Large intestine (tissue), 3 donors: ENCODE measurements around the gene RERG. TPM values are rescaled to one million over a fixed set of nuclear protein-coding genes. Genes with fewer than 3 reads are reported as not detected.

Experiments used
- DNase-seq, 2 donors: peaks; one replicate each; pipeline versions ENCODE4 v3.0.0 to v3.0.0-alpha.2; 2013
- H3K27ac ChIP-seq: one replicate; pipeline ENCODE4 v1.5.1; 2013; ENCODE audit warnings: low read length
- H3K27me3 ChIP-seq: 2 replicates; pipeline ENCODE4 v1.6.1; 2013; ENCODE audit warnings: low read length; ENCODE audit not compliant: control insufficient read depth, insufficient read depth
- H3K36me3 ChIP-seq: 2 replicates; pipeline ENCODE4 v1.6.1; 2013; ENCODE audit warnings: low read length; ENCODE audit not compliant: control insufficient read depth, insufficient read depth
- H3K4me1 ChIP-seq: one replicate; pipeline ENCODE4 v1.6.1; 2013; ENCODE audit warnings: low read length; ENCODE audit not compliant: control insufficient read depth, insufficient read depth
- H3K4me3 ChIP-seq: one replicate; pipeline ENCODE4 v1.5.1; 2013; ENCODE audit warnings: low read length
- H3K9me3 ChIP-seq: one replicate; pipeline ENCODE4 v1.6.1; 2013; ENCODE audit warnings: mild to moderate bottlenecking, low read depth, low read length, moderate library complexity; ENCODE audit not compliant: control insufficient read depth
- WGBS: methylation state at CpG from one replicate; pipeline ENCODE4 v1.1.5; 2013; ENCODE audit warnings: low lambda C conversion rate; ENCODE audit not compliant: insufficient coverage; 5-methylcytosine and 5-hydroxymethylcytosine counted together
- polyA plus RNA-seq: library from polyadenylated mRNA; unstranded; fragments of 120-200 nt; gene quantifications from one replicate; pipeline ENCODE4 v1.2.1, GENCODE V29; 2013

Gene RERG
- polyA plus RNA-seq, 1 donor, result 6.8 TPM

DNA sequence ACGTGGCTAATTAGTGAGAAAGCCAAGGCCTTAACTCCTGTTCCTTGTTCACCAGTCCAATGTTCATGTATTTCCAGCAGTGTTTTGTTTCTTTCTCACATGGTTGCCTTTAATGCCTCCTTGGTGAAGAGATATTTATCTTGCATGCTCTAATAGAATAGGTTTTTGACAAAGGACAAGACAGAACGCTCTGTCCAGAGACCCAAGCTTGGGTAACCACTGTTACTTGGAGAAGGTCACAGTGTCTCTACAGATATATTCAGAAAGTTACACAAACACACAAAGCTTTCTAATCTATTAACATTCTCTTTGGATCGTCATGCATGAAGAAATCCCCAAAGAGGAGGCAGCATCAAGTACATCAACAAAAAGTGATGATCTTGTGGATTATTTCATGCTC is 33.1 kb downstream of the RERG start:
- WGBS, result 100% methylated on average over 1 of the region's 3 CpGs
- Histone ChIP-seq H3K9me3 (no peaks in the 10 kb centered on the region), H3K36me3 (no peaks in the 10 kb centered on the region), H3K27me3 (no peaks in the 10 kb centered on the region), H3K4me3 (no peak overlapping the region), H3K27ac (no peak overlapping the region), H3K4me1 (no peaks in the 10 kb centered on the region)
- no peak for DNase-seq

- no peak overlapping the region for H3K27ac ChIP-seq
Observed at GRCh38 chr12:15186597-15186996, 34.6 kb downstream of the RERG start.

GRCh38 chr12:15184484-15184883 is 36.7 kb downstream of the RERG start:
- no peaks in the 10 kb centered on the region for H3K4me1 ChIP-seq
- H3K27me3 ChIP-seq, result no peaks in the 10 kb centered on the region
- H3K9me3 ChIP-seq, result no peaks in the 10 kb centered on the region
- no peak overlapping the region for H3K27ac ChIP-seq
- no peaks in the 10 kb centered on the region for H3K36me3 ChIP-seq
- no peak overlapping the region for H3K4me3 ChIP-seq
- WGBS, result no CpG with 5 or more reads among the region's 4 CpGs
- no peak for DNase-seq

More at GRCh38 chr12:15186597-15186996, 34.6 kb downstream of the RERG start:
- H3K27me3 ChIP-seq, result no peaks in the 10 kb centered on the region
- H3K4me1 ChIP-seq, result no peaks in the 10 kb centered on the region
- WGBS, result no CpG with 5 or more reads among the region's 1 CpG
- no peaks in the 10 kb centered on the region for H3K9me3 ChIP-seq
- H3K4me3 ChIP-seq, result no peak overlapping the region
- DNase-seq, result no peak
- no peaks in the 10 kb centered on the region for H3K36me3 ChIP-seq

- H3K27ac ChIP-seq, result no peak overlapping the region
- no peaks in the 10 kb centered on the region for H3K36me3 ChIP-seq
- no peak for DNase-seq
- no peak overlapping the region for H3K4me3 ChIP-seq
- WGBS, result 70% methylated on average over 2 of the region's 5 CpGs
- no peaks in the 10 kb centered on the region for H3K9me3 ChIP-seq
- H3K4me1 ChIP-seq, result no peaks in the 10 kb centered on the region
- H3K27me3 ChIP-seq, result no peaks in the 10 kb centered on the region
Observed at GRCh38 chr12:15183821-15184220, 37.4 kb downstream of the RERG start.

DNA sequence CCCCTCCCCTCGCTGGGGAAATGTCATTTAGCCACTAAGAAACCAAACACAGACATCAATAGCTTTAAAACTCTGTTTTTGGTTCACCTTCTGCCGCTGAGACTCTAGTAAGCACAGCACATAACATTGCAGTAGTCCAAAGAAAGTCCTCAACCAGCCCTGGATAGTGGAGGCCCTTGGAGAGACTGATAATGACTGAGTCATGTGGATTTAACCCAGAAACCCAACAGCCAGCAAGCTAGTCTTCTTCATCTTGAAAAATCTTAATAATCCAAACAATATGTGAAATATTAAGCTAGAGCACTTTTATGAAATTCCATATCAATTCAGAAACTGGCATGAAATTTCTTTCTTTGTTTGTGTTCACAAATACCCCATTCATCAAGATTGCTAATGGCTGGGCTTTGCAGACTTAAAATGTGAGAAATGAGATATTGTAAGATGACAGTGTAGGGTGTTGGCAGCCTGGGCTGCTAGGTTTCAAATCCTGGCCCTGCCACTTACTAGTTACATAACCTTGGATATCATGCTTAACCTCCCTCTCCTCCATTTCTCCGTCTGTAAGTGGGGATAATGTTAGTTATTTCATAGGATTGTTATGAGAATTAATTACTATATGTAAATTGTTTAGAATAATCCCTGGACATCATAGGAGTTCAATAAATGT is 40.1 kb downstream of the RERG start:
- H3K4me1 ChIP-seq, result no peaks in the 10 kb centered on the region
- H3K4me3 ChIP-seq, result no peak overlapping the region
- H3K27ac ChIP-seq, result no peak overlapping the region
- WGBS, result no CpG with 5 or more reads among the region's 3 CpGs
- H3K36me3 ChIP-seq, result no peaks in the 10 kb centered on the region
- no peaks in the 10 kb centered on the region for H3K9me3 ChIP-seq
- no peaks in the 10 kb centered on the region for H3K27me3 ChIP-seq
- no peak for DNase-seq

DNA sequence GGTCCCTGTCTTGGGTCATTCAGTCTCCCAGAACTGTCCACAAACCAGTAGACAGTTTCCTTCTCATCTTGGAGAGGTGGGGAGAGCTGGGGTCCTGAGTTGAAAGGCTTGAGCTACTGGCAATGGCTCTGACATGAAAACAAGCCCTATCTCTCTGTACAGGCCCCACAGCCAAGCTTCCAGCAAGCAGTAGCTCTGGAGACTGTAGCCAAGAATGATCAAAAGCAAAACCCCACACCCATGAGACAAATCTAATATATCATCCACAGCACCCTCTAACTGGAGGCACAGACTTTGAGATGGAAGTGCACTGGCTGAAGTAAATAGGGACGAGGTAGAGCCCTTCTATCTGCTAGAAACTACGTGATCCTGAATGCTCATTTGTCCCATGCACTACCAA is 40.9 kb downstream of the RERG start:
- no peak for DNase-seq
- H3K36me3 ChIP-seq, result no peaks in the 10 kb centered on the region
- H3K9me3 ChIP-seq, result no peaks in the 10 kb centered on the region
- no CpG with 5 or more reads among the region's 2 CpGs for WGBS
- H3K4me3 ChIP-seq, result no peak overlapping the region
- H3K4me1 ChIP-seq, result no peaks in the 10 kb centered on the region
- H3K27me3 ChIP-seq, result no peaks in the 10 kb centered on the region
- no peak overlapping the region for H3K27ac ChIP-seq

DNA sequence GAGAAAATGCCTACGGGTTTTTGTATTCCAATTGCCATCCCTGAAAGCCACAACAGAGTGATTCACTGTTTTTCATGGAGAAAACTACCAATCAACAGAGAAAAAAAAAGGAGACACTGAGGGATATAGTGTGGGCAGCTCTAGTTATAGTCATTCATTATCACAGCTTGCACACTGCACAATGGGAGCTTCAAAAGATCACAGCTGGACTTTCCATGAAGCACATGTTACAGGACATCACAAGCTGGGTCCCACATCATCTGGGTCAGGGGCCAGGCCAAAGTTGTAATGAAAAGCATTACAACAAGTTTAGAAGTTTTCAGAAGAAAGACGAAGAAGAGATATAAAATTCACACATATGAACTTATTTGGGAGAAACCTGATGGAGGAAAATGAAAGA is 41.5 kb downstream of the RERG start:
- Histone ChIP-seq H3K27ac (no peak overlapping the region), H3K4me1 (no peaks in the 10 kb centered on the region), H3K36me3 (no peaks in the 10 kb centered on the region), H3K9me3 (no peaks in the 10 kb centered on the region), H3K27me3 (no peaks in the 10 kb centered on the region), H3K4me3 (no peak overlapping the region)
- WGBS, result 100% methylated on average over 1 of the region's 2 CpGs
- no peak for DNase-seq

DNA sequence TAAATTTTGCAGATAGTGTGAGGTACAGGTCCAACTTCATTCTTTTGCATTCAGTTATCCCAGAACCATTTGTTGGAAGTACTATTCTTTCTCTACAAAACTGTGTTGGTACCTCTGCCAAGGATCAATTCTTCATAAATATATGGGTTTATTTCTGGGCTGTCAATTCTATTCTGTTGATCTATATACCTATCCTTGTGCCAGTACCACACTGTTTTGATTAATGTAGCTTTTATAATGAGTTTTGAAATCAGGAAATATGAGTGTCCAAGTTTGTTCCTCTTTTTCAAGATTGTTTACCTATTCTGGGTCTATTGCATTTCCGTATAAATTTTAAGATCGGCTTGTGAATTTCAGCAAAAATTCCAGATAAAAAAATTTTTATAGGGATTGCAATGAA is 48.1 kb downstream of the RERG start:
- H3K36me3 ChIP-seq, result no peaks in the 10 kb centered on the region
- no peak overlapping the region for H3K4me3 ChIP-seq
- H3K9me3 ChIP-seq, result no peaks in the 10 kb centered on the region
- WGBS, result 100% methylated on average over 2 of the region's 2 CpGs
- no peaks in the 10 kb centered on the region for H3K4me1 ChIP-seq
- no peak overlapping the region for H3K27ac ChIP-seq
- no peak for DNase-seq
- no peaks in the 10 kb centered on the region for H3K27me3 ChIP-seq

DNA sequence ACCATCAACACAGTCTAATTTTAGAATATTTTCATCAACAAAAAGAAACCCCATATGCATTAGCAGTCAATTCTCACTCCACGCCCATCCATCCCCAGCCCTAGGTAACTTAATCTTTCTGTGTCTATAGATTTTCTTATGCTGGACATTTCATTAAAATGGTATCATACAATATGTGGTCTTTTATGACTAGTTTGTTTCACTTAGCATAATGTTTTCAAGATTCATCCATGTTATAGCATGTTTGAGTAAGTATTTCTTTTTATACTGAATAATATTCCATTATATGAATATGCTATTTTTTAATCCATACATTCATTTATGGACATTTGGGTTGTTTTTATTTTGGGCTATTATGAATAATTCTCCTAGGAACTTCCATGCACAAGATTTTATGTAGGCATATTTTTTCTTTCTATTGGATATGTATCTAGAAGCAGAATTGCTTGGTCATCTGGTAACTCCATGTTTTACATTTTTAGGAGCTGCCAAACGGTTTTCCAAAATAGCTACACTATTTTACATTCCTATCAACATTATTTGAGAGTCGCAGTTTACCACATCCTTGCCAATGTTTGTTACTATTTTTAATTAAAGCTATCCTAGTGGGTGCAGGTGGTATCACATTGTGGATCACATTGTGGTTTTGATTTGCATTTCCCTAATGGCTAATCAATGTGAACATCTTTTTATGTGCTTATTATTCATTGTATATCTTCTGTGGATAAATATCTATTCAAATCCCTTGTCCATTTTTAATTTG is 49.0 kb downstream of the RERG start:
- H3K4me1 ChIP-seq, result no peaks in the 10 kb centered on the region
- DNase-seq, result no peak
- no peak overlapping the region for H3K4me3 ChIP-seq
- H3K27me3 ChIP-seq, result no peaks in the 10 kb centered on the region
- H3K27ac ChIP-seq, result no peak overlapping the region
- H3K36me3 ChIP-seq, result no peaks in the 10 kb centered on the region
- 85% methylated on average over 2 of the region's 3 CpGs for WGBS
- no peaks in the 10 kb centered on the region for H3K9me3 ChIP-seq

DNA sequence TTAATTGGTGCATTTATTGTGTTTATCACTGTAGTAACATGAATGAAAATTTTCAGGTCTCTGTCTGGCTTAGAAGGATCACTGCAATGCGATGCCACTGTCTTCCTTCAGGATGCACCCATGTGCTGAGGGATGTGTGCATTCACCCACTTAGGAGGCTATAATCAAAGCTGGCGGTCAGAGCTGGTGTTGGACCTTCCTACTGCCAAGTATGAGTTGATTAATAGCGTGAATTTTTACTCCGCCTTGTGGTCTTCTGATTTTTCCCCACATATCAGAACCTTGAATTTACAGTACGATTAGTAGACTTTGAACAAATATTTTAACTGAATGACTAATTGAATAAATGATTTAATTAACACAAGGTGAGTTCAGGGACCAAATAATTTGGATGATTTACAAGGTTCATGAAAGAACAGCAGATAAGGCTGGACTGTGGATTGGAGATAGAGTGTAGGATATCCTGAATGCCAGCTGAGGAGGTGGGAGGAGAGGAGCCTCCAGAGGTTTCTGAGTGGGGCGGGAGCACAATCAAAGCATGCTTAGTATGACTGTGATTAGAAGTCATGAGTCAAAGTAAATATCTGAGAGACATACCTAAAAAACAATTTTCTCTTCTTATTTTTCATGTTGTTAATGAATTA is 50.1 kb downstream of the RERG start:
- H3K27me3 ChIP-seq, result no peaks in the 10 kb centered on the region
- no peak overlapping the region for H3K4me3 ChIP-seq
- 60% methylated on average over 1 of the region's 6 CpGs for WGBS
- no peaks in the 10 kb centered on the region for H3K9me3 ChIP-seq
- H3K36me3 ChIP-seq, result no peaks in the 10 kb centered on the region
- no peak for DNase-seq
- H3K4me1 ChIP-seq, result no peaks in the 10 kb centered on the region
- H3K27ac ChIP-seq, result no peak overlapping the region
